HTR-8/SVneo (cell line): ENCODE measurements around the gene PIEZO2.
"Not testable (repeated sequence)": the region's sequence is repeated elsewhere in the genome, so short reads cannot be mapped to it uniquely, and the experiment has no call there.

ENCODE experiments used
- DNase-seq: peaks from one replicate; pipeline ENCODE4 v3.0.0; 2011; ENCODE audit warnings: low spot score, mixed read lengths; ENCODE audit not compliant: insufficient read length
- FAIRE-seq: peaks from 2 replicates; lab custom pipeline; 2011; peaks lifted over from hg19 to GRCh38; lab: Jason Lieb, UNC

The PIEZO2 gene

DNA sequence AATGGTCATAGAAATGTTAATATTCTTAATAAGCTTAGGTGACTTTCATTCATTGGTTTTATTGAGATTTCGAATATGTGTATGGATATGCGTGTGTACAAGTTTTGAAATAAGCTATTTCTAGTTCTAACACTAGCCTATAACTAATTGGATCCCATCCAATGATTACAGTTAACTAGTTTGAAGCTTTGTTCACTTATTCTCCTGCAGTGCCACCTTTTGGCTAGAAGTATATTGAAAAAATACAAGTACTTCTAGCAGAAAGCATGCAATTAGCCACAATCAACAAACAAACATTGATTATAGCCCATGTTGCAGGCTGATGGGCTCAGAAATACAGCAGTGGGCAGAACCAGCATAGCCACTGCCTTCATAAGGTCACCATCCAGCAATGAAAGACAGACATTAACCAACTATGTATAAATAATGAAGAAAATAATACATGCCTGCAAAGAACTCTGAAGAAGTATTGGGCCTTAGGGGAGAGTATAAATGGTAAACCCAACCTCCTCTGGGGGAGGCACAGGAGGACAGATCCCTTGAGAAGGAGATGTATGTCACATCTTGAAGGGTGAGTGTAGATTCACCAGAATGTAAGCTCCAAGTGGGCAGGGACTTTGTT lies 5.1 kb upstream of the PIEZO2 start:
- DNase-seq (peak; percentile 35), FAIRE-seq (no peak)

DNA sequence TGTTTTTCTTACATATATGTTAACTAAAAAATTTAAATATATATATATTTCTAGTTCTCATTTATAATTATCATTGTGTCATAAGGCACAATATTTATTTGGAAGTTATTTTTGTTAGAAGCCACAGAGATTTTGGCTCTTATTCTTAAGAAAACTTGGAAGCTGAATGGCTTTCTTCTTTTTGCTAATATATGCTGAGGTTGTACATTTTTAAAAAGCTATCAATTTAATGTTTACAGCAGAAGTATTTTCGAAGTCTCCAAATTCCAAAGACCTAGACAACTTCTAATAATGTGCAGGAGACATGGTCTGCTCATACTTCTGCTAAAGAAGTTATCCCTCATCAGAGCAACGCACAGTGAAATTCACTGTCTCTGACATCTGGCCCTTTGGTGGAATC lies 3.7 kb upstream of the PIEZO2 start:
- FAIRE-seq: no peak
- DNase-seq: no peak

DNA sequence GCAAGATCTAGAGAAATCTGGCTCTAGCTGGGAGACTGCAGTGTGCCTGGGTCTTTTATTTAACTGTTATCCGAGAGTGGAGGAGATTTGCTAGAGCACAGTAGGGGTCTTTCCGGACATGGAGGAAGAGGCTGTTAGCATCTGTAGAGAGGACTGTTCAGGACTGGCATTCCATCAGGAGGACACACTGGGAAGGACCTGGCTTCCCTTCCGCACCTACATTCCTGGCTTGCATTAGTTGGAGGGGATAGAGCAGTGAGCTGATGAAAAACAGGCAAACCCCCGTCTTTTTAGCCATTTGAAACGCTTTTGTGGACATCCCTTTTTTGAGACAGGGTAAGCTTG lies 874 bp upstream of the PIEZO2 start:
- DNase-seq (no peak), FAIRE-seq (no peak)

DNA sequence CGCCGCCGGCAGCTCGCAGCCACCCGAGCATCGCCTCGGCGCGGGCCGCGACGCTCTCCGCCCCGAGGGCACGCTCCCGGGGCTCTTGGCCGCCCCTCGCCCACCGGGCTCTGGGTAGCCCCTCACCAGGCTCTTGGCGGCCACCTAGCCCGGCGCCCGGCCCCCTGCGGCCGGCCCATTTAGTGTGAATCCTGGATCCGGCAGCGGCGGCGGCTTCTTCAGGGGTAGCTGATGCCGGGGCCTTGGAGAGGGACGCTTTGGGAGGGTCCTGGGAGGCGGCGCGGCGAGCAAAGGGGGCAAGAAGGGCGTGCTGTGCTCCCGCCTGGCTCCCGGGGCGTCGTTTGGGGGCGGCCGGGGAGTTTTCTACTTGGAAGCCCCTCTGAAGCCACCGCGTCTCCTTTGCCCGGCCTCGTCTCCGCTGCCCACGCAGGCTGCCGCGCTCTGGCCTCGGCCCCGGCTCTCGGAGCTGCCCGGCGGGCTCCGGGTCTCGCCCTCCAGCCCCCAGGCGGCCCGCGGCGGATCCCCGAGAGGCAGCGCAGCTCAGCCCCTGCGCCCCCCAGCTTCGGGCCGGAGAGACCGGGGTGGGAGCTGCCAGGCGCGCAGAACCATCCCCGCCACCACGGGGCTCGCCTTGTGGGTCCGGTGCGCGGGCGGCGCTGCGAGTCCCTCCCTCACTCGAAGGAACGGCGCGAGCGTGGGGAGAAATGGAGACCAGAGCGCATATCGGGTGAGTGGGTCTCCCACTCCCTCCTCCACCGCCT lies 509 bp downstream of the PIEZO2 start:
- DNase-seq (no peak), FAIRE-seq (no peak)

DNA sequence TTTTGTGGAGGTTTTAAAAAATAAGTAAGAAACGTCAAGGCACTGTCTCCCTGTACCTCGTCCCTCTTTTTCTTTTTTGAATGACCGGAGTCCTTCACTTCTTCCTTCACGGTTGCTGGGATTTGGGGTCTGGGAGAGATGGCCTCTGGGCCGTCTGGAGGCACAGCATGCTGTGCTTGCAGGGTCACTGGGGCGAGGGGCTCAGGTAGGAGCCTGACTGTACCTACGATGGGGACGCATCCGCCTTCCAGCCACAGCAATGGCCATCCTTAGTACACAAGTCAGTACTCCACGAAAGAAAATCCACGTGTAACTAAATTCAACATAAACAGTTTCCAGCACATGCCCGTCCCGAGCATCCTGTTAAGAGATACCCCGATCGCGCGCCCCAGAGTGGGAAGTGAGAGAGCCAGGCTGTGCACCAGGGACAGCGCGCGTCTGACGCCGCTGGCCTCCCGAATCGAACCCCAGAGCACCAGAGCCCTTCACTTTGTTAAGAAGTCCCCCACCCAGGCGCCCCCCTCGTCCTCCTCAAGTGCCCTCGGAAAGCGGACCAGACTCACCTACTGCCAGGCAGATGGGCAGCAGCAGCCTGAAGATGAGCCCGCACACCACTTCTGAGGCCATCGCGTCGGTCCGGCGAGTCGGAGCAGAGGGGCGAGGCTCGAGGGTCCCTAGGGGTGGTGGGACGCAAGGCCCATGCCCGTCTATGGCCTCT lies 1.2 kb downstream of the PIEZO2 start:
- DNase-seq (no peak), FAIRE-seq (no peak)

DNA sequence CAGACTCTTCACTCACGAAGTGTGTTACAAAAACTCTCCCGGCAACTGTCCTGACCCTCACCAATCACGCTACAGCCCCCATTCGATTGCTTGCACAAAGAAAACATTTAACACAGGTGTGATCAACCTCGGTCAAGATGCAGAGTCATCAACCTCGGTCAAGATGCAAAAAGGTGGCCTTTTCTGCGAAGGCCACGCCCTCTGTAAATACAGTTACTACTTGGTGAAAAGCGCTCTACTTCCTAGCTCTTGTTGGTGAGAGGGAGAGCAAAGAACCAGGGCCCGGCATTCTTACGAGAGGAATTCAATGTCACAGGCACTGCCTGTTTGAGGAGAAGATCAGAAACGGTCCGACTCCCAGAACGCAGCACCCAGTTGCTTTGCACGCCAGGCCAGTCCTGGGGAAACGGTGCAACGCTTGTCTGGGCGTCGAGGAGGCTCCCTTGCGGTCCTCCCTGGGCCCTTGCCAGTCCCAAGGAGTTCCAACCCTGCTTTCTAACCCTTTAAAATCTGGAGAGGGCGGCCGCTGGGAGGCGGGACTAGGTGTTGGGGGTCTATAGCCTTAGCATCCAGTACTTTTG lies 1.9 kb downstream of the PIEZO2 start:
- FAIRE-seq (no peak), DNase-seq (no peak)

DNA sequence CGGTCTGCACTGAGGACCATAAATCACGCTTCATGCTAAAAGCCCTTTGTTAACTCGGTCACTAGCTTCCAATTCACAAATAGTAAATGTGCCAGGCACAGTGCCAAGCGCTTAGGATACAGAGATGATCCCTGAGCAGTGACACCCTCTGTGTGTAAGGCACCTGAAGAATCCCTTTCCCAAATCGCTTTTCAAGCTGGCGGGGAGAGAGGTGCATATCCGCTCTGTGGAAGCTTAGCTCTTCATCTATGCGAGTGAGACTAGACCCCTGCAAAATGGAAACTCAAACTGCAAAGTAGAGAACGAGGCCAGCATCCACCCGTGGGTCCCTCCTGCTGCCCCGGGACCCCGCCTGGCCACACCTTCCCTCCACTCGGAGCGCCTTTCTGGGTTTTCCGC lies 2.4 kb downstream of the PIEZO2 start:
- FAIRE-seq: no peak
- no peak for DNase-seq

DNA sequence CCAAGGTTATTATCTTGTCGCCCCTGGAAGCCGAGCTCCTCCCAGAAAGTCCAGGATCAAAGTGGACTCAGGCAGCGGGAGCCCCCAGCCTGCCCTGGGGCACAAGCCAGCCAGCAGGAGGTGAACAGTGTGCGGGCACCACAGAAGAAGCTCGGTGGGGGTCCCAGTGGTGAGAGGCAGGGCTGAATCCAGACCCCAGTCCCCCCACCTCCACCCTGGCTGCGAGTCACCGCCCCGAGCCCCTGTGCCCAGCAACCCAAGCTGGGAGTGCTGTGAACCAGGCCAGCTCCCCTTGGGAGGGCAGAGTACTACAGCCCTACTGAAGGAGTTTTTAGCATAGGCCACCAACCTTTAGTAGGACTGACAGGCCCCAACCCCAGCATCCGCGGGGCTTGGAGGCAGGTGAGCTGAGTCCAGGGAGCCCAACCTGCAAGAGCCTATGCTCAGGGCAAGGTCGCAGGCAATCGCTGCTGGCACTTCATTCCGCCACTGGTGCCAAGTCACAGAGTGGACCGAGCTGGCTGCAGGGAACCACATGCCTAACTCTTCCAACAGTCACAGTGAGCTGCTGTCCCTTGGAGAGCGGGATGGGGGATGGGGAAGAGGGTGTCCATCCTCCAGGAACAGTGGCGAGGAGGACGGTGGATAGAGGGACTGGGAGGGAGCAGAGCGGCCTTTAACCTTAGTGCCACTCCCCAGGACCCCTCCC lies 3.0 kb downstream of the PIEZO2 start:
- FAIRE-seq: no peak
- DNase-seq: no peak

DNA sequence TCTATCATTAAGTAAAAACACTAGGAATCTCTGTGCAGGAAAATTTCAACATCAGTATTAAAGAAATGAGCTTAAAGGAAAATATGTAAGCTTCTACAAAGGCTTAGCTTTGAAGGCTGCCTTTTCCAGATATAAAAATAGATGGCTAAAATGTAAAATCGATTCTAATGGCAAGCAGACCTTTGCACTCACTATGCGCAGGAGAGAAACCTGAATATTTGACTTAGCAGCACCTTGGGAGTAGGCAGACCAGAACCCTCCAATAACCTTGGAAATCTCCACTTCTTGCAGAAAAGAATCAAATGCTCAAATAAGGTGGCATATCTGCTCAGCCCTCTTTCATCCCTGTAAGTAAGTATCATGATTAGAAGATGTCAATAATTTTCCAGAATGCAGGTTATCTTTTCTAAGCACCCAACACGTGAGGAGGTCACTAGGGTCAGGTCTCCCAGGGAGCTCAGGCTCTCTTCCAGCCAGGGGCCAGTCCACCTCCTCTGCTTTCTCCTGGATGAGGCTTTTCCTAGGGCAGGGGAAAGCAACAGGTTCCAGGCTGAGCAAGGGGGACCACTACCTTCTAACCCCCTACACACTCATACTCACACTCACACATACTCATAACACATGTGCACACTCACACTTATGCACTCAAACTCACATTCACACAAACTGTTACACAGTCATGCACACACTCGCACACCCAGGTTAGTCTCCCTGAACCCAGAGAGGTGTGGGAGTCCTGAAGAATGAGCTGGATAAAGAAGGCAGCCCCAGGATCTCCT lies 3.8 kb downstream of the PIEZO2 start:
- DNase-seq (no peak), FAIRE-seq (no peak)

DNA sequence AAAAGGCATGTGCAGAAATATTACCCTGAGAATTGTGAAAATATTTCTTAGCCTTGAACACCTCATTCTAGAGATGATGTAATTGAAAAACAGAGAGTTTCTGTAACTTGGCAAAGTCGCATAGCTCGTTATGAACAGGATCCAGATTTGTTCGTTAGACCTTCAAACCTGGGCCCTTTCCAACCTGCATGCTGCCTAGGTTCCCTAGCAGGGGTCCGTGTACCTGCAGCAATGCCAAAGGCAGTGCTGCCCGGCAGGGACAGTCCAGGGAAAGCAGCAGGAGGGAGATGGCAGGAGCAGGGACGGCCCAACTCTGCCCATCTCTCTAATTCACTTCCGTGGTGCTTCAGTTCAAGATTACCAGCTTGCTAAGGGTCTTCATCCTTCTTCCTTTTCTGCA lies 12.0 kb downstream of the PIEZO2 start:
- DNase-seq: no peak
- no peak for FAIRE-seq

DNA sequence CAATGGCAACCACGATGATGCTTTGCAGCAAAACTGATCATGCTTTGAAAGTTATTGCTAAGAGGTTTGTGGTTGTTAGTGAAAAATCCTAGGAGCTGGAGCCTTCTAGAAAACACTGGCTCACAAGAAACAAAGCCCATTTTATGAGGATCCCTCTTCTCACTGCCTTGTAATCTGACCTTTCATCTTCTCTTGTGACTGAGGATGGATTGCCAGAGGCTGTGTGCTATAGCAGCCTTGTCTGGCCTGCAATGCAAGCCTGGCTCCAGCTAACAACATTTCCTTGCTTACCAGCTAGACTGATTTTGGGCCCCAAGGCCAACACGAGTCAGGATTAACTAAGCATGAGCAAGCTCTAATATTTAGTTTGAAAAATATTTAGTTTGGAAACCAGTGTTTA lies 13.1 kb downstream of the PIEZO2 start:
- DNase-seq: no peak
- FAIRE-seq: no peak

DNA sequence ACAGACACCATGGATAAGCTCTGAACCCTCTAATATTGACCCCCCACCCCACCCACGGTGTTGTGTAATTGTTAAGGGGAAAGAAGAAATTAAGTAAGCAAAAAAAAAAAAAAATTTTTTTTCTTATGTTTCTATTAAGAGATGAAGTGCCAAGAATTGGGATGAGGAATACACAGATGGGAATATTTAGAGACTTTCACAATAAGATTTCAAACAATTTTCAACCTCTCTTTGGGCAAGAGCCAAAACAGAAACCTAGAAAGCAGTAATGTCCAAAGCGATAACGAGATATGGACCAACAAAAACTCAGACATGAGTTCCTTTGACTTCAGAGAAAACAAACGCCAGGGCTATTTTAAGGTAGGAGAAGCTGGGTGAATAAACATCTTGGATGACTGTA lies 14.4 kb downstream of the PIEZO2 start:
- DNase-seq (no peak), FAIRE-seq (no peak)

DNA sequence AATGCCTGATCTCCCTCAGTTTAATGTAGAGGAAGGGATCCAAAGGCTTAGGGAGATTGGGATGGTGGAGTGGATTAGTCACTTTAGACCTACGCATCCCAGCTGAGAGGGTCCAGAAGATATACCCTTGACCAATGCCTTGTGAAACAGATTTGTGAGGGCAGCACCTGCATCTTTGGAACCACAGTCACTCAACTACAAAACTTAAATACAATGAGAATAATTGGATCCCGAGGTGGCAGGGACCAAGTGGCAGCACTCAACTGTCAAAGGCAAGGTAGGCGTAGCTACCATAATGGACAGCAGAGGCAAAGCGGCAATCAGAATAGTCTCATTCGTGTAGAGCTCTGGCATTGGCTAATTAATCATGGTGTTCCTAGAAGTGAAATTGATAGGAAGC lies 20.3 kb downstream of the PIEZO2 start:
- FAIRE-seq, DNase-seq: not testable (repeated sequence)

DNA sequence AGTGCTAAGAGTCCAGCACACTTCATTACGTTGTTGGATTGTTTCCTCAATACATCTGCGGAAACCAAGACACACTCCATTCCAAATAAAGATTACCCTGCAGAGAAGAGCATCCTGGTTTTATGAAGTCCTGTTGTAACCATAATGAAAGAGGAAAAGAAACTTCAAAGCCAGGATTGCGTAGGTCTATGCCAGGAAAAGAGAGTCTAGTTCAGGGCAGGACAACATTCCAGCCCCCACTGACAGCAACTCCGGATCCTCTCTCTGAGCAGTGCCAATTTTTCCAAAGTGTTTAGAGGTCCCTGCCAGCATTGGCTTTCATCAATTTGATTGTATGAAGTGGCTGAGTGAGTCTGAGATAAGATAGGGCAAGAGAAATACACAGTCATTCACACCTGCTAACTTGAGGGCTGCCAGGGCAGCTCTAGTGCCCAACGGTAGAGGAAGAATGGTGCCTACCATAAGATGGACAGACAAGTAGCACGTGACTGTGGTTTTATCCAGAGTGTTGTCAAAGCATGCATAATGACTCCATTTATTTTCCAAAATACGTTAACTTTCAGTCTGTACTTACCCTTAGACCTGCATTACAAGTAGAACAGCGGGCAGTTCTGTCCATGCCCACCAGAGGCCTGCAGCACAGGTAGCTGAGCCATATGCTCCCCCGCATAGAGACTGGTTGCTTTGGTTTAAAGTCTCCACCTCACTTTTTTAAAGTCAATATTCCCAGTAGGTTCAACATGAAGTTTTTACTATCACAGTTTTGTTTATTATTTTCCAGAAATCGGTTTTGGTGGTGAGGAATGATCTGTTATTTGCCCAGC lies 23.7 kb downstream of the PIEZO2 start:
- no peak for FAIRE-seq
- no peak for DNase-seq

DNA sequence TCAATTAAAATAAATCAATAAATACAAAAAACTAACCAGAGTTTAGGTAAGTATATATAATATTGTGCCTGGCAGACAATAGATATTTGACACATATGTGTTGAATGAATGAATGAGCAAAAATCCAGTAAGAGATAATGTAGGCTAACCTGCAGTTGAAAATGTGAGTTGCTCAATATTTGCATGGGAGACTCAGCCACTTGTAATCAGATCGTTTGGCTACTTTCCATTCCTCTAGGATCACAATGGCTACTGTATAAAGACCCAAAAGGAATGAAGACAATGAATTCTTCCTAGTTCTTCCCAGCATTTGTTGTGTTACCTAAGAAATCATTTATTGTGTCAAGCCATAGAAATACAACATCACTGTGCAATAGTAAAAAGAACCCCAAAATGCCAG lies 25.3 kb downstream of the PIEZO2 start:
- no peak for DNase-seq
- no peak for FAIRE-seq

DNA sequence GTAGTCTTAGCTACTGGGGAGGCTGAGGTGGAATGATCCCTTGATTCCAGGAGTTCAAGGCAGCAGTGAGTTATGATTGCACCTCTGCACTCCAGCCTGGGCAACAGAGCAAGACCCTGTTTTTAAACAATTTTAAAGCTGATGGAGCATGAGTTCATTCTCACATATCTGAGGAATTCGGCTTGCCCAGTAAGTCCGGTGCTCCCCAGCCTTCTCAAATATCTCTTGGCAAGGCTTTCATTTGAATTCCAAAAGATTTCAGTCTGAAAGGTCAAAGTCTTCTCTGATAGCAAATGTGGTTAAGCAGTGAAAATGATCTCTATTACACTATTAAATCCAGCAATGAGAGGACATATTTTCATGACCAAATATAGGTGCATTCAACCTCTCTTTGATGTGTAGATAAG lies 27.9 kb downstream of the PIEZO2 start:
- no peak for DNase-seq
- FAIRE-seq: no peak

DNA sequence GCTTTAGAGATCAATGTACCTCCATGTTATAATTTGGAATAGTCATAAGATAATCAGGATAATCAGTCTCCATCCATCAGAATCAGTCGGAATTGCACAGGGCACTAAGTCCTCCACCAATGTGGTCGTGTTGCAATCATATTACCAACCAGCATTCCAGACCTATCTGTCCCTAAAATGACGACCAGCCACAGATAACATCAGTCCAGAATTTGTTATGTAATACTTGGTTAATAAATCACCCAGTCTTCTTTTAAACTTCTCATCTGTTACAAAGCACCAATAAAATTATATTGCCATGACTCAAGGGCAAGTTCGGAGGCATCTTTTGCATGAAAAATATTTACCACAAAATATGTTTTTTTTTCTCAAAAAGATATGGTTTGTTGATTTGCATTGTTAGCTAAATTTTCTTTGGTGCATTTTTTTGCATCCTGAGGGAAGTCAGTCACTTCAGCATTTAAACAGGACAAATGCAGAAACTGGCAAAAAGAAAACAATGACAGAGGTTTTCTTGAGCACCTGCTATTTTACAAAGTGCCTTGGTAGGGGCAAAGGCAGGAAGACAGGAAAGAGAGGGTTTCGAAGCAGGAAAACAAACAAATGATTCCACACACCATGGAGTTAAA lies 29.3 kb downstream of the PIEZO2 start:
- peak; percentile 65 for DNase-seq
- peak; percentile 71 for FAIRE-seq

DNA sequence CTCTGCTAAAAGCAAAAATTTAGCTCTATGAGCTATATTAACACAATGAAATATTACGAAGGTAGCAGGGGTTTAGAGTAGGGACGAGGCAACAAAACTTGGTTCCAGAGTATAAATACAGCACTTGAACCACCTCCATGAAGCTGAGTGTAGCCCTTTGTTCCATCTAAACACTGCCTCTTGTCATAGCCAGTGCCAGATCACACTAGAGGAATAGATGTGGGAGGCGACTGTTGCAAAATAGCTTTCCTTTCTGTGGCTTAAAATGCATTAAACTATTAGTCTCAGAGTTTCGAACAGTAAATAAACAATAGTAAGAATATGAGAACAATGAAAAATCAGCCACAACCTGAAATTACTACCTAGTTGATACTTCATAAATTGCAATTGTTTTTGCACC lies 29.8 kb downstream of the PIEZO2 start:
- no peak for DNase-seq
- no peak for FAIRE-seq
